ENCODE measurements around the gene CRACR2B. TPM values are rescaled to one million over a fixed set of nuclear protein-coding genes. Genes with fewer than 3 reads are reported as not detected.

Gene CRACR2B
- total RNA-seq, 1 donor from 2014 or later = 43.6 TPM

DNA sequence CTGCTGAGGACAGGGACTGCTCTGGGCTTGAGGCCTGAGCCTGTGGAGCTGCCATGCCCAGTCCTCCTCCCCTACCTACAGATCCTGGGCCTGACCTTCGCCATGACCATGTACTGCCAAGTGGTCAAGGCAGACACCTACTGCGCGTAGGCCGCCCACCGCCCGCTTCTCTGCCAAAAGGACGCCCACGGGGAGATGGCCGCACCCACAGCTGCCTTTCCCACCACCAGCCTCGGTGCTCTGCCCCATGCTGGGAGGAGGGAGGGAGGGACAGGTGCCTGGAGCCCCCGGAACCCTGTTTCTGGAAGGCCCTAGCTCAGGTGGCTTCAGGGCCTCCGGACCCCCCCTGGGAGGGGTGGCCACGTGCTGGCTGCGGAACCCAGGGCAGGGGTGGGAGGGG lies 38.8 kb downstream of the CRACR2B start:
- H3K36me3 ChIP-seq = peaks cover 64% of the 10 kb centered on the region
- H3K27me3 ChIP-seq (ENCODE audit: low read depth) = no peaks in the 10 kb centered on the region
- ATAC-seq (no peak), DNase-seq (no peak)
- H3K27ac ChIP-seq = no peak overlapping the region
- TF ChIP-seq, protein P1, sequence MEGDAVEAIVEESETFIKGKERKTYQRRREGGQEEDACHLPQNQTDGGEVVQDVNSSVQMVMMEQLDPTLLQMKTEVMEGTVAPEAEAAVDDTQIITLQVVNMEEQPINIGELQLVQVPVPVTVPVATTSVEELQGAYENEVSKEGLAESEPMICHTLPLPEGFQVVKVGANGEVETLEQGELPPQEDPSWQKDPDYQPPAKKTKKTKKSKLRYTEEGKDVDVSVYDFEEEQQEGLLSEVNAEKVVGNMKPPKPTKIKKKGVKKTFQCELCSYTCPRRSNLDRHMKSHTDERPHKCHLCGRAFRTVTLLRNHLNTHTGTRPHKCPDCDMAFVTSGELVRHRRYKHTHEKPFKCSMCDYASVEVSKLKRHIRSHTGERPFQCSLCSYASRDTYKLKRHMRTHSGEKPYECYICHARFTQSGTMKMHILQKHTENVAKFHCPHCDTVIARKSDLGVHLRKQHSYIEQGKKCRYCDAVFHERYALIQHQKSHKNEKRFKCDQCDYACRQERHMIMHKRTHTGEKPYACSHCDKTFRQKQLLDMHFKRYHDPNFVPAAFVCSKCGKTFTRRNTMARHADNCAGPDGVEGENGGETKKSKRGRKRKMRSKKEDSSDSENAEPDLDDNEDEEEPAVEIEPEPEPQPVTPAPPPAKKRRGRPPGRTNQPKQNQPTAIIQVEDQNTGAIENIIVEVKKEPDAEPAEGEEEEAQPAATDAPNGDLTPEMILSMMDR (IDR thresholded peaks at IDR 0.05) = no peak
- H3K9me3 ChIP-seq = no peaks in the 10 kb centered on the region
- no peak overlapping the region for H3K4me3 ChIP-seq
- intact Hi-C loops (cut with DNase I) = no loop called here
- peaks cover 6% of the 10 kb centered on the region for H3K4me1 ChIP-seq

DNA sequence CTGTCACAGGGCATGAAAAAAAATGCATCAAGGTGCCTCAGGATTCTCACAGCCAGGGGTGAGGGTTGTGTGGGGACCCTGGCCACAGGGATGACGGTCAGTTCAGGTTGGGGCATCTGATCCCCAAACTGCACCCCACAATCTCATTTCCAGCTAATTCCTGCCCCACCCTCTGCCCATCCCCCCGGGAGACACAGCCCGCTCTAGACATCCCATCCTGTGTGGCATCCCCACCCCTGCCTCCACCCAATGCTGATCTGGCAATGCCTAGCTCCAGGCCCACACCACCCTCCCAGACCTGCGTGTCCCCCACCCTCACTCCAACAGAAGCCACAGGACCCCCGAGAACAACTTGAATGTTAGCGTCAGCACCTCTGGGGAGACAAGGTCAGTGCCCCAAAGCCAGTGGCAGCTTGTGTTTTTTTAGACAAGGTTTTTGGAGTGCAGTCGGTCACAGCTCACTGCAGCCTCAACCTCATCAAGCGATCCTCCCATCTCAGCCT lies 40.2 kb downstream of the CRACR2B start:
- DNase-seq (no peak), ATAC-seq (no peak)
- peaks cover 54% of the 10 kb centered on the region for H3K36me3 ChIP-seq
- H3K27ac ChIP-seq = no peak overlapping the region
- TF ChIP-seq, protein P1 (IDR thresholded peaks at IDR 0.05) = no peak
- no peaks in the 10 kb centered on the region for H3K27me3 ChIP-seq (ENCODE audit: low read depth)
- no peaks in the 10 kb centered on the region for H3K4me1 ChIP-seq
- intact Hi-C loops (cut with DNase I) = no loop called here
- no peaks in the 10 kb centered on the region for H3K9me3 ChIP-seq
- no peak overlapping the region for H3K4me3 ChIP-seq

DNA sequence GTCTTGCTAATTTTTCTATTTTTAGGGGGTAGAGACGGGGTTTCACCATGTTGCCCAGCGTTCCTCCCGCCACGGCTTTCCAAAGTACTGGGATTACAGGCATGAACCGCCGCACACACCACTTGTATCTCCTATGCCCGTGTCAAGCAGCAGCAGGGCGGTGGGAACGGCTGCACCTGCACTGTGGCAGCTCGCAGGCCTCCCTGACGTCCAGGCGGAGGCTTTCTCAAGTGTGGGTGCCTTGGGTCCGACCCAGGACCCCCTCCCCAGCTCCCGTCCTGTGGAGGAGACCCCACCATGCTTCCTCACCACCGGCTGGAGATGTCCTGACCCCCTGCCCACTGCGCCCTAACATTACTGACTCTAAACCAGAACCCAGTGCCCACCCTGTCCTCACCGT lies 40.7 kb downstream of the CRACR2B start:
- peaks cover 49% of the 10 kb centered on the region for H3K36me3 ChIP-seq
- H3K4me1 ChIP-seq = no peaks in the 10 kb centered on the region
- H3K27ac ChIP-seq = no peak overlapping the region
- ATAC-seq (no peak), DNase-seq (no peak)
- no peaks in the 10 kb centered on the region for H3K9me3 ChIP-seq
- H3K4me3 ChIP-seq = no peak overlapping the region
- H3K27me3 ChIP-seq (ENCODE audit: low read depth) = no peaks in the 10 kb centered on the region
- intact Hi-C loops (cut with DNase I) = no loop called here
- TF ChIP-seq, protein P1 (IDR thresholded peaks at IDR 0.05) = no peak

DNA sequence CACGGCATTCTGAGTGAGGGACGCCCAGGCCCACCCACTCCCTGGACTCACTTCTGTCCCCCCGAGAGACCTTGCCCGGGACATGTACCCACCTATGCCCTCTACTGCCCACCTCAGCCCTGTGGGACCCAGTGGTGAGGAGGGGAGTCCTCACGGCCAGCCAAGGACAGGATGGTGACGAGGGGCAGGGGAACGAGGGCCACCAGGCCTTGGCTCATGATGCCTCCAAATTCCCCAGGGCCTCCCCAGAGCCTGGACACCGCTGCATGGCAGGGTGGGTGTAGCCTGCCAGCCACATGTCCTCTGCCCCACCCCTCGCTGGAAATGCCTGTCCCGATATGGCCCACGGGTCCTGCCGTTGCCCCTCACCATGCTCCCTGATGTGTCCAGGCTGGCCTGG lies 41.1 kb downstream of the CRACR2B start:
- ATAC-seq = no peak
- intact Hi-C loops (cut with DNase I) = no loop called here

DNA sequence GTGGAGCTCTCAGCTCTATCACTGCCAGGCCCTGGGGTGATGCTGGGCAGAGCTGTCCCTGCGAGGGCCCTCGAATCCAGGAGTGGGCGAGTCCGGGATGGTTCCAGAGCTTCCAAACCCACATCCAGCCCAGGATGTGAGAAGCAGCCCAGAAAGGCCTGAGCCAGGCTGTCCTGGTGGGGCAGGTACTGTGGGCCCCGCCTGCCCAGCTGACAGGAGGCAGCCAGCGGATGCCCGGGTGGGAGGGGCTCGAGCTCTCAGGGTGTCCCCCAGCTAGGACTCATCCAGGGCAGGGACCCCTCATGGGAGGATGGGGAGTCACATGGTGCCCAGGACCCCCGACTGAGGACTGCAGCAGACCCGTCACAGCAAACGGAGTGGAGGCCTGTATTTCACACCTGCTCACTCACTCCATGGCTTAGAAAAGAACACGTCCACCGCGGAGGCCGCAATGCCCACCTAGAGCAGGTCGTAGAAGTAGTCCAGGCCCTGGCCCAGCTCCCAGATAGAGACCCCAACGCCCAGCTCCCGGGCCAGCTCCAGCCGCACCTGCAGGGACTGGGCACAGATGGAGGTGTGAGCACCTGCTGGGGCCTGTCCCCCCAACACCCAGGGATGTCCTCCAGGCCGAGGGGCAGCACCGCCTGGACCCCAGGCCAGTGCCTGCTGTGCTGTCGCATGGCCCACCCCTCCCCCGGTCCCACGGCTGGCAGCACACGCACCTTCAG lies 41.8 kb downstream of the CRACR2B start:
- Histone ChIP-seq H3K27ac (no peak overlapping the region), H3K4me1 (no peaks in the 10 kb centered on the region), H3K36me3 (peaks cover 38% of the 10 kb centered on the region), H3K4me3 (no peak overlapping the region), H3K27me3 (ENCODE audit: low read depth) (no peaks in the 10 kb centered on the region), H3K9me3 (no peaks in the 10 kb centered on the region)
- intact Hi-C loops (cut with DNase I) = no loop called here
- TF ChIP-seq, protein P1 (IDR thresholded peaks at IDR 0.05) = no peak
- ATAC-seq (no peak), DNase-seq (no peak)

More for the DNA sequence above, 41.1 kb downstream of the CRACR2B start:
- H3K27ac ChIP-seq = no peak overlapping the region
- DNase-seq = no peak
- no peak overlapping the region for H3K4me3 ChIP-seq
- H3K36me3 ChIP-seq = peaks cover 45% of the 10 kb centered on the region
- no peaks in the 10 kb centered on the region for H3K27me3 ChIP-seq (ENCODE audit: low read depth)
- H3K9me3 ChIP-seq = no peaks in the 10 kb centered on the region
- no peaks in the 10 kb centered on the region for H3K4me1 ChIP-seq
- TF ChIP-seq, protein P1 (IDR thresholded peaks at IDR 0.05) = no peak

All from lower lobe of right lung (tissue), 2 donors.